HG02885 (cell line): Measurements from ENCODE around the gene PSENEN.

Source experiments
- ATAC-seq: cut with Tn5 transposase; IDR thresholded peaks from one replicate; pipeline ENCODE4 v1.9.1; 2021; ENCODE audit warnings: mild to moderate bottlenecking; ENCODE audit not compliant: unreplicated experiment, poor library complexity

Gene PSENEN

DNA sequence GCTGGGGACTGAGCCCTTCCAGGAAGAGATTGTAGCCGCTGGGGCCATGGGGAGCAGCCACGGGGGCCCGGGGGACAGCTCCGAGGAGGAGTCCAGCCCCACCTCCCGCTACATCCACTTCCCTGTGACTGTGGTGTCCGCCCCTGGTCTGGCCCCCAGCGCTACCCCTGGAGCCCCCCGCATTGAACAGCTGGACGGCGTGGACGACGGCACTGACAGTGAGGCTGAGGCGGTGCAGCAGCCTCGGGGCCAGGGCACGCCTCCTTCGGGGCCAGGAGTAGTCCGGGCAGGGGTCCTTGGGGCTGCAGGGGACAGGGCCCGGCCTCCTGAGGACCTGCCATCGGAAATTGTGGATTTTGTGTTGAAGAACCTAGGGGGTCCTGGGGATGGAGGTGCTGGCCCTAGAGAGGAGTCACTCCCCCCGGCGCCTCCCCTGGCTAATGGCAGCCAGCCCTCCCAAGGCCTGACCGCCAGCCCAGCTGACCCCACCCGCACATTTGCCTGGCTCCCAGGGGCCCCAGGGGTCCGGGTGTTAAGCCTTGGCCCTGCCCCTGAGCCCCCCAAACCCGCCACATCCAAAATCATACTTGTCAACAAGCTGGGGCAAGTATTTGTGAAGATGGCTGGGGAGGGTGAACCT lies 12.8 kb upstream of the PSENEN start:
- ATAC-seq: no peak

DNA sequence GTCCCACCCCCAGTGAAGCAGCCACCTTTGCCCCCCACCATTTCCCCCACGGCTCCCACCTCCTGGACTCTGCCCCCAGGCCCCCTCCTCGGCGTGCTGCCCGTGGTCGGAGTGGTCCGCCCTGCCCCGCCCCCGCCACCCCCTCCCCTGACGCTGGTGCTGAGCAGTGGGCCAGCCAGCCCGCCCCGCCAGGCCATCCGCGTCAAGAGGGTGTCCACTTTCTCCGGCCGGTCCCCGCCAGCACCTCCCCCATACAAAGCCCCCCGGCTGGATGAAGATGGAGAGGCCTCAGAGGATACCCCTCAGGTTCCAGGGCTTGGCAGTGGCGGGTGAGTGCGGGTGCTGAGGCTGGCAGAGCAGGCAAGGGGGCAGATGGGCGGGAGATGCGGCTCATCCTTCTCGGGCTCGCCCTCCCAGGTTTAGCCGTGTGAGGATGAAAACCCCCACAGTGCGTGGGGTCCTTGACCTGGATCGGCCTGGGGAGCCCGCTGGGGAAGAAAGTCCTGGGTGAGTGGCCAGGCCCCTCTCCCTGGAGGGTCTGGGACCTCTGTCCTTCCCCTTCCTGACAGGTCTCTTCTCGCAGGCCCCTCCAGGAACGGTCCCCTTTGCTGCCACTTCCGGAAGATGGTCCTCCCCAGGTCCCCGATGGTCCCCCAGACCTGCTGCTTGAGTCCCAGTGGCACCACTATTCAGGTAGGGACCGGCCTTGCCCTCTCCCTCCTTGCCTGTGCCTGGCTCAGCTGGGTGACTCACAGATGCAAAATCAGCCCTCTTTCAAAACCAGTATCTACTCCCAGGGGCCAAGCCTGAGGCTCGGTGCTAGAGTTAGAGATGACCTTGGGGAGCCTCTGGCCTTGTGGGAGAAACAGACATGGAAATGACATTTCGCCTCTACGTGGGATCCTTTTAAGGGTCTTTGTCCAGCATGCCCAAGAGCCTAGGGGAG lies 12.0 kb upstream of the PSENEN start:
- no peak for ATAC-seq

DNA sequence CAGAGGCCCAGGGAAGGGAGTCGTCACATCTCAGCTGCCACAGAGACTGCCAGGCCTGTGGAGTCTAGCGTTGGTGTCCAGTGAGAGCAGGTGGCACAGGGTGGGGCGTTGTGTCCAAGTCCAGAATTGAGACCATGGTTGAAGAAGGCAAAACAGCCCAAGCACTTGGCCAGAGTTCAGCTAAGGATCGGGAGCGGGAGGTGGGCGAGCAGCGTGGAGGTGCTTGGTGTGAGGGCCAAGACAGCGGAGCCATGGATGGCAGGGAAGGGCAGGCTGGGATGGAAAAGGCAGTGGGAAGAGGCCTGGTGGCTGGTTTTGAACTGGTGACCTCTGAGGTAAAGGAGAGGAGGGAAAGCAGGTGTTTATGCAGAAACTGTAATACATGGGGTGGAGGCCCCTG lies 11.2 kb upstream of the PSENEN start:
- no peak for ATAC-seq

DNA sequence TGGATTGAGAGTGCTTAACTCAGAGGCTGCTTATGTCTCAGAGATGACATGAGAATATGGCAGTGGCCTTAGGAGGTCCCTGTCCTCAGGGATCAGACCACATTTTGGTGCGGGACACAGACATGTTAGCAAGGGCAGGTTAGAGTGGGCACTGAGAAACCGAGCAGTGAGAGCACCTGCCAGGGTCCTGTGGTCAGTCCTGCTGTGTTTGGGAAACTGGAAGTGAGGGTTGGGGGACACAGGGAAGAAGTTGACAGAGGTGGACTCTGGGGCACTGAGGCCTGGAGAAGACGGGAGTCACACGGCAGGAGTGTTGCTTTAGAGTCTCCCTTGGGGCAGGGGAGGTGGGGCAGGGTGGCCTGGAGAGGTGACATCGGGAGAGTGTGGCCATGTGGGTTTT lies 10.6 kb upstream of the PSENEN start:
- no peak for ATAC-seq

DNA sequence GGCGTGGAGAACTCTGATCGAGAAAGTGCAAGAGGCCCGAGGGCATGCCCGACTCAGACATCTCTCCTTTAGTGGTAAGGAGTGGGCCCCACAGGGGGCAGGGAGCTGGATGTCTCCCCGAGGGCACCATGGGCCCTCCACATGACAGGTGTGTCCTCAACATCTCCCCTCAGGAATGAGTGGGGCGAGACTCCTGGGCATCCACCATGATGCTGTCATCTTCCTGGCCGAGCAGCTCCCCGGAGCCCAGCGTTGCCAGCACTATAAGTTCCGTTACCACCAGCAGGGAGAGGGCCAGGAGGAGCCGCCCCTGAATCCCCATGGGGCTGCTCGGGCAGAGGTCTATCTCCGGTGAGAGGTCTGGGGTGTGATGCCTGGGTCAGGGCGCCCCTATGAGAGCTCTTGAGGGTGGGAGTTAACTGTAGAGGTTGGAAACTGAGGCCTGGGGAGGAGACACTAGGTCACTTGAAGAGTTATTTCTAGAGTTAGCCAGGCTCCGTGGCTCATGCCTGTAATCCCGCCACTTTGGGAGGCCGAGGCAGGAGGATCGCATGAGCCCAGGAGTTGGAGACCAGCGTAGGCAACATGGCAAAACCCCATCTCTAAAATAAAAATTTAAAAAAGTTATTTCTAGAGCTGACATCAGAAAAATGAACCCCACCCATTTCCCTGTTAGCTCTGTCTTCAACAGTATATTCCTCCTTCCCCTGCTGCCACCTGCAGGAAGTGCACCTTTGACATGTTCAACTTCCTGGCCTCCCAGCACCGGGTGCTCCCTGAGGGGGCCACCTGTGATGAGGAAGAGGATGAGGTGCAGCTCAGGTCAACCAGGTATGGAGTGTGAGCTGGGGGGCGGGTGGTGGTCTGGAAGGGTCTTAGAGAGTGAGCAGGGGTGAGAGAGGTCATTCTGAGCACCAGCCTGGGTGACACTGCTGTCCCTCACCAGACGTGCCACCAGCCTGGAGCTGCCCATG lies 8.3 kb upstream of the PSENEN start:
- ATAC-seq: no peak

DNA sequence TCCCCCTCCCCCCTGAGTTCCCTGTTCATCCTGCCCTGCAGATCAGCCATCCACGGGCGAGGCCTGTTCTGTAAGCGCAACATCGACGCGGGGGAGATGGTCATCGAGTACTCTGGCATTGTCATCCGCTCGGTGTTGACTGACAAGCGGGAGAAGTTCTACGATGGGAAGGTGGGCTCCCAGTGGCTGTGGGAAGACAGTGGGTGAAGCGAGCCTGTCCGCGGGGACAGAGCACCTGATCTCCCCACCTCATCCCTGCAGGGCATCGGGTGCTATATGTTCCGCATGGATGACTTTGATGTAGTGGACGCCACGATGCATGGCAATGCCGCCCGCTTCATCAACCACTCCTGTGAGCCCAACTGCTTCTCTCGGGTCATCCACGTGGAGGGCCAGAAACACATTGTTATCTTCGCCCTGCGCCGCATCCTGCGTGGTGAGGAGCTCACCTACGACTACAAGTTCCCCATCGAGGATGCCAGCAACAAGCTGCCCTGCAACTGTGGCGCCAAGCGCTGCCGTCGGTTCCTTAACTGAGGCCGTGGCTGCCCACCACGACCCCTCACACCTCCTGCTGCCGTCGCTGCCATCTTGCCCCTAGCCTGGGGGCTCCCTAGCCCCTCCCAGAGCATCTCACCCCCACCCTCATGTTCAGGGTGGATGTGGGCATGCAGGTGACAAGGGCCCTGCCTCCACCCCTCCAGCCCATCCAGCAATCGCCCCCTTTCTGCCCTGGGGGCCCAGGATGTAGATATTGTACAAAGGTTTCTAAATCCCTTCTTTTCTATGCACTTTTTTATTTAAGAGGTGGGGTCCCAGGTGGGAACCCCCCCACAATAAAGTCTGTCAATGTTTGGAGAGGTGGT lies 7.2 kb upstream of the PSENEN start:
- ATAC-seq: no peak

DNA sequence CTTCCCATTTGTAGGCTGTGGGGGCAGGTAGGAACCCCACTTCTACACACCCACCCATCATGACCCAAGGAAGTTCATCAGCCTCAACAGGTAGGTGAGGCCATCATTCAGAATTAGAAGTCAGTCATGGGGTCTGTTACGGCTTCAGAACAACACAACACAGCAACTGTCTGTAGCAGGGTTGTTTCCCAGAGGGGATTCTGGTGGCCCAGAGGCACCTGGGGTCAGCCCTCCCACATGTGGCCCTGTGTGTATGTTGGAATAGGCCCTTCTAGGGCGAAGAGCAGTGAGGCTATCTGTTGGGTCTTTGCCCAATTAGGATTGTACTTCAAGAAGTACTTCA lies 6.6 kb upstream of the PSENEN start:
- no peak for ATAC-seq

DNA sequence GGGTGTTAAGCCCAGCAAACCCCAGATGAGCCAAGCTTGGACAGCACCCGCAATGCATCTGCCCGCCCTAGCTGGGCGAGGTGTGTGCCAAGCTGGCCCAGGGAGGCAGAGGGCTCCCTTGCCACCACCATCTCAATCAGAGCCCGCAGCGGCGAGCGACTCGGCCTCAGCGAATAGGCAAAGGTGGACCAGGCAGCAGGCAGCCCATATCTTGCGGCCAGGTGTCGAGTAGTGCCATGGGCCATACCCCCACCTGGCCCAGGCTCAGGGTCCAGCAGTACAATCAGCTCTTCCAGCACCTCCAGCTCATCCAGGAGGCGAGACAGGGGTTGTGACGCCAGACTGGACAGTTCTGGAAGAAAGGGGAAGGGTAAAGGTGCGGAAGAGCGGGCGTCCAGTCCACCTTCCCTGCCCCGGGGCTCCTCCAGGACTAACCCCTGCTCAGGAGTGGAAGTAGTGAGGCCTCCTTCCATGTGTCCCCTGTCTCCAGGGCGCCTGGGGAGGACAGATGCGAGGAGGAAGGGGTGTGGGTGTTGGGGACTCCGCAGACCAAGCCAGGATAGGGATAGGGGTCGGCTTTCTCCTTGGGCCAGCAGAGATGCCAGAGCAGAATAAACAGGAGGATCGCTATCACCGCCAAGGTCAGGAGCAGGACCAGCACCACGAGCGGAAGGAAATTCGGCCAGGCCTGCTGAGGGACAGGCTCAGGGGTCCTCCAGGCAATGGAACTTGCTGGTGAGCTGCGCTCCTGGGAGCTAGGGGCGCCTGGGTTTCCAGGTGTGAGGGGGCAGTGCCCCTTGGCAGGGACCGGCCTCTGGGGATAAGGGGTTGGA lies 6.0 kb upstream of the PSENEN start:
- ATAC-seq: no peak

DNA sequence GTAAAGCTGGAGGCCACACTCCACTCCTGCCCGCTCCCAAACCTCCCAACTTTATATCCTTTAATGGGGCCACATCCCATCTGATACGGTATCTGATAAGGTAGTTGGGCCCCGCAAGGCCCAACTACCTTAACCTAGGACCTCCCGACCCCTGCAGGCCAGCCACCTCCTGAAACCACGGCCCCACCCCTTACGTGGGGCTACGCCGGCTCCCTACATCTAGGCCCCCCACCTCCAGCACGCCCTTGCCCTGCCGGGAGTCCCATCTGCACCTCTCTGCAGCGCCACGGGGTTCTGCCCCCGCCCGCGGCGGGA lies 5.4 kb upstream of the PSENEN start:
- peak; percentile 14 for ATAC-seq

DNA sequence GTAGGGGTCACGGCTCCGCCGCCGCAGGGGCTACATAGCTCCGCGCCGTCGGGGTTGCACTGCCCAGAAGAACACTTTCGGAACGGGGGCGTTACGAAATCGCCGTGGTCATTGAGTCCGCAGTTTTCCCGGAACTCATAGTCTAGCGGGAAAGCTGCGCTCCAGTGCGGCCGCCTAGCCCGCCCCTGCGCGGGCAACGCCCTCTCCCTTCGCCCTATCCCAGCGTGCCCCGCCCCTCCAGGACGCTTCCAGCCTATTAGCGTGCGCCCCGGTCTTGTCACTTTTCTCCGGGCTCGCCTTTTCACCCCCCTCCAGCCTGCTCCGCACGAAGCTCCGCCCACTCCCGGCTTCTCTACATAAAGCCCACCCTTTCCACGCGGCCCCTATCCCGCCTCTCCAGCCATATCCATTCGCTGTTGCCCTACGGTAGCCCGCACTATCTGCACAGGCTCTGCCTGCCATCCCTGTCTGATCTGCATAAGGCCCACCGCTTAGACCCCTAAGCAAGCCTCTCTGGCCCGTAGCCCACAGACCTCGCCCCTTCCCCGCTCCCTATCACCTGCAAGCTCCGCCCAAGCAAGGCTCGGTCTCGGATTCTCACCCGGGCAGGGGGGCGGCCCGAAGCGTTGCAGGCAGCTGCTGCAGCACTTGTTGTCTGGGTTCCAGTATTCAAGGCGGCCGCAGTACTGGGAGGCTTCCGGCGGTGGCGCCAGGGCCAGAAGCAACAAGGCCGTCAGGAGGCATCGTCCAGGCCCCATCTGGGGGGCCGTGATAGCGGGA lies 4.8 kb upstream of the PSENEN start:
- peak; percentile 62 for ATAC-seq

DNA sequence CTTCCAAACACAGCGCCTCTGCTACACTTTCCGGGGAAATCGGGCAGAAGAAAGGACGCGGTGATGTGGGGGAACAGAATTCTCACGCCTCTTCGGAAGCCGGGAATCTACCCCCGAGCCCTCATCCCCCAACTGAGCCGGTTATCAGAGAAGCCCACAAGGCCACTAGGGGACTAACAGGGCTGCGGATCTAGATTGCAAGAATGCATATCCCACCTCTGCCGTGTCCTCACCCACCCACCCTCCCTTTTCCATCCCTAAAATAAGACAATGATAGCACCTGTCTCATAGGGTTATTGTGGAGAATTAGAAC lies 4.3 kb upstream of the PSENEN start:
- ATAC-seq: no peak

DNA sequence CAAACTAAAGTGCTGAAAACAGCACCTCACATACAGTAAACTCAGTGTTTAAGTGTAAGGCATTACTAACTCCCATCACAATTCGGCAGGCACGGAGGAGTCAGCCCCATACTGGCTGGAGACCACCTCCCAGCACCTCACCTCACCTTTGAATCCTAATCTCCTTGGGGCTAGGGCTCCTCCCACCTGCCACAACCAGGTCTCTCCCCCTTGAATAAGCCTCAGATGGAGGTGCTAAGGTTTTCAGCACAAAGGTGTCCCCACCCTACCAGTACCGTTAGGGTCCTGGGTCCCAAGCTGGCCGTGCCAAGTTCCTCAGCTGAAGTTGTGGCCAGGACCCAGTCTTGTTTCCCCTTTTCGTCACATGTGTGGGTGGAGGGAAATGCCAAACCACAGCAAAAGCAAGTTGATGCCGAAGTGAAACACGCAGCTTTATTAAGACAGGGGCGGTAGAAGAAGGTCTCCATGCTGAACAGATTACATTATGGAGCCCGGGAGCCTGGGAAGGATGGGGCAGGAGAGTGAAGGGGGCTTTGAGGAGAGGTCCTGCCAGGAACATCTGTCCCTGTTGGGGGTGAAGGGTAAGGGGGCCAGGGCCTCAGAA lies 3.2 kb upstream of the PSENEN start, which contains the start of gene IGFLR1:
IGFLR1 (minus strand) TSS at position 332 of the 604 bp plus-strand sequence. CDS start 1,272 bp downstream, outside the sequence.
- no peak for ATAC-seq

DNA sequence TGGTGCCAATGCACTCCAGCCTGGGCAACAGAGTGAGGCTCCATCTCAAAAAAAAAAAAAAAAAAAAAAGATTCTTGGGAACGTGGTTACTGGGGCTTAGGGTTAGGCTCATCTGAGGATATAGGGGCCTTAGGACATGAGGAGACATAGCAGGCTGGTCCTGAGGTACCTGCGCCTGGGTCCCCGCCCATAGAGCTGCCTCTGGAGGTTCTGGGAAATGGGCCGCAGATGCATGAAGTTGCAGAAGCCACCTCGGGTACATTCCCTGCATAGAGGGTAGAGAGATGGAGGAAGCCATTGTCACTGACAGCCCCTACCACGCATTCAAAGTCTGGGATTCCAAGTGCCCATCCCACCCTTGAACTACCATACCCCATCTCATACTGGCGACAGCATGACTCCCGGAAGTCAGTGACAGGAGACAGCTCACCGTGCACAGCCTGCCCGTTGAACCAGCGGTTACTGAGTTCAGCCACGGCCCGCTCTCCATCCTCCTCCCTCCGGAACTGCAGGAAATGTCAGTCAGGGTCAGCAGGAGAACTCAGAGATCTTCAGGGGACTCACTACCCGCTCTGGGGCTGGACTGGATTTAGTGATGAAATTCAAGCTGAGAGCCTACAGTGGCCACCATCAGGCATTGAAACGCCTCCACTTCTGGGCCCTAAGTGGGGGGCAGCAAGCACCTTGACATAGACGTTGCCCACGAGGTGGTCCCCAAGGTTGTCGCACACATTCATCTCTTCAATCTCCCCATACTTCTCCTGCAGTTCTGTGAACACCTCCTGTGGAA lies 1.6 kb upstream of the PSENEN start:
- ATAC-seq: no peak

DNA sequence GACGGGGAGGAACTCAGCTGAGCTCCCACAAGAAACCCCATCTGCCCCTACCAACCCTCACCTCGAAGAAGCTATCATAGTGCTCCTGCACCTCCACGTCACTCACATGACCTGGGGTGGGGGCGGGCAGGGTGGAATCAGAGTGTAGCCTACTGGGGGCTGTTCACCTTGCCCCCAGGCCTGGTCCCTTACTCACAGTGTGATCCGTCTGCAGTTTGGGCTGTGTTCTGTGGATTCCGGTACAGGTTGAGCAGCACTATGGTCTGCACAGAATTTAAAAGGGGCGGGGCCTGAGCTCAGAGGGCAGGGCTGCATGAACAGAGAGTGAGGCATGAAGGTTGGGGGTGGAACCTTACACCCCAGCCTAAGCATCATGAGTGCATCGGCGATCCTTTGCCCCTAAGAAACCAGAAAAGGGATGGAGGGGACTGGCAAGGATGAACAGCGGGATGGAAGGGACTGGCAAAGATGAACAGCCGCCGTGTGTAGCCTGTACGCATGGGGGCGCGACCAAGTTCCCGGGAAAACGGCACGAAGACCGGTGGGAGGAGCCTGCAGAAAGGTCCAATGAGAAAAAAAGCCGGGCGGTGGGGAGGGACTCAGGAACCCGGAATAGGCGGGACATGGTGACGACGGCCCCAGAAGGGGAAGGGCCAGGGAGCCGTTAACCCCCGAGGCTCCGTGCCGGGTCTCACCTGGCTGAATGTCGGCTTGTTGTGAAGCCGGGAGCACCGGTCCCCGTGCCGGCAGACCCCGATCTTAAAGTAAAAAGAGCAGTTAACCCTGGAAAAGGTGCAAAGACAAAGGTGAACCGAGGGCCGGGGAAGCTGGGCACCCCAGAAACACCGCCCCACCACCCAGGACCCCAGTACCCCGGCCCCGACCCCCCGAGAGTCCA lies 772 bp upstream of the PSENEN start:
- ATAC-seq: peak; percentile 40

DNA sequence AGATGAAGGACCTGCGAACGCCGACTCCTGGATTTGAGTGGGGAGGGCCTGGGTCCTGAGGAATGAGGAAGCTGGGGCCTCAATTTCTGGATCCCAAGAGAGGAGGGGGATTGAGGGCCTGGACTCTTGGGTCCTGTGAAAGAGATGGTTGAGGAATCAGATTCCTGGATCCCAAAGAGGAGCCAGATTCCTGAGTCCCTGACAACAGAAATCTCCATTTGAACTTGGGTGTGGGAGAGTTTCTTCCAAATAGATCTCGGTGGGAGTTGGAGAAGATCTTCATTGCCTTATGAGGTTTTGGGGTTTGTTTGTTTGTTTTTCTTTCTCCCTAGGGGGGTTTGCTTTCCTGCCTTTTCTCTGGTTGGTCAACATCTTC lies 624 bp downstream of the PSENEN start:
- no peak for ATAC-seq

DNA sequence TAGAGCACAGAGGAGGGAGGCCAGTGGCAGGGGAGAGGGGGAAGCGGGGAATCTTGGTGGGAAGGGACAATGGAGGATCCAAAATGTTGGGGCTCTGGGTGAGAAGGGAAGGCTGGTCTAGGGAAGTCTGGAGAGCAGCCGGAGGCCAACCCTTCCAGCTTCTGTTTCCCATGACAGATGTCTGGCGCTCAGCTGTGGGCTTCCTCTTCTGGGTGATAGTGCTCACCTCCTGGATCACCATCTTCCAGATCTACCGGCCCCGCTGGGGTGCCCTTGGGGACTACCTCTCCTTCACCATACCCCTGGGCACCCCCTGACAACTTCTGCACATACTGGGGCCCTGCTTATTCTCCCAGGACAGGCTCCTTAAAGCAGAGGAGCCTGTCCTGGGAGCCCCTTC lies 1.1 kb downstream of the PSENEN start:
- no peak for ATAC-seq
